Astrocyte (in vitro differentiated cells and primary cell): ENCODE results near the gene HBS1L. TPM values are rescaled to one million over a fixed set of nuclear protein-coding genes. Genes with fewer than 3 reads are reported as not detected.

Experiments used
- DNase-seq: peaks from one replicate; pipeline ENCODE4 v3.0.0-alpha.2; 2010; ENCODE audit warnings: low read depth
- FAIRE-seq: peaks from 2 replicates; lab custom pipeline; 2011; peaks lifted over from hg19 to GRCh38; lab: Jason Lieb, UNC
- H2AFZ ChIP-seq: 2 replicates; pipeline ENCODE4 v1.6.0; 2012; ENCODE audit warnings: low read depth, low read length, inconsistent platforms
- H3K27ac ChIP-seq: 2 replicates; pipeline ENCODE4 v1.5.1; 2011; ENCODE audit warnings: low read depth, low read length, inconsistent platforms
- H3K27me3 ChIP-seq: 2 replicates; pipeline ENCODE4 v1.6.0; 2011; ENCODE audit warnings: low read length, inconsistent platforms; ENCODE audit not compliant: insufficient read depth
- H3K36me3 ChIP-seq: 2 replicates; pipeline ENCODE4 v1.5.1; 2011; ENCODE audit warnings: low read length, inconsistent platforms; ENCODE audit not compliant: insufficient read depth
- H3K4me1 ChIP-seq: 2 replicates; pipeline ENCODE4 v1.5.1; 2011; ENCODE audit warnings: low read length, inconsistent platforms; ENCODE audit not compliant: insufficient read depth
- H3K4me2 ChIP-seq: 2 replicates; pipeline ENCODE4 v1.6.0; 2012; ENCODE audit warnings: low read length, inconsistent platforms
- H3K4me3 ChIP-seq: 2 replicates; pipeline ENCODE4 v1.5.1; 2011; ENCODE audit warnings: low read depth, mild to moderate bottlenecking, low read length, inconsistent platforms; ENCODE audit not compliant: insufficient read depth
- H3K79me2 ChIP-seq: 2 replicates; pipeline ENCODE4 v1.6.0; 2012; ENCODE audit warnings: mild to moderate bottlenecking, low read length, inconsistent platforms; ENCODE audit not compliant: insufficient read depth
- H3K9ac ChIP-seq: 2 replicates; pipeline ENCODE4 v1.6.0; 2012; ENCODE audit warnings: mild to moderate bottlenecking, low read length, inconsistent platforms
- H3K9me3 ChIP-seq: 2 replicates; pipeline ENCODE4 v1.5.1; 2012; ENCODE audit warnings: low read depth, mild to moderate bottlenecking, low read length, inconsistent platforms; ENCODE audit not compliant: insufficient read depth
- H4K20me1 ChIP-seq: 2 replicates; pipeline ENCODE4 v1.6.0; 2012; ENCODE audit warnings: low read length, inconsistent platforms; ENCODE audit not compliant: insufficient read depth
- H3K27ac Mint-ChIP-seq: one replicate; pipeline ENCODE4 v1.8.0; 2021; ENCODE audit warnings: mild to moderate bottlenecking, mixed read lengths; ENCODE audit not compliant: unreplicated experiment
- H3K27me3 Mint-ChIP-seq: one replicate; pipeline ENCODE4 v1.8.0; 2021; ENCODE audit warnings: low read depth, mixed read lengths; ENCODE audit not compliant: unreplicated experiment
- H3K36me3 Mint-ChIP-seq: one replicate; pipeline ENCODE4 v1.8.0; 2021; ENCODE audit warnings: low read depth, mixed read lengths; ENCODE audit not compliant: unreplicated experiment
- H3K4me1 Mint-ChIP-seq: one replicate; pipeline ENCODE4 v1.8.0; 2021; ENCODE audit warnings: low read depth, mixed read lengths; ENCODE audit not compliant: unreplicated experiment
- H3K4me3 Mint-ChIP-seq: one replicate; pipeline ENCODE4 v1.8.0; 2021; ENCODE audit warnings: mild to moderate bottlenecking, moderate library complexity, mixed read lengths; ENCODE audit not compliant: unreplicated experiment
- H3K9me3 Mint-ChIP-seq: one replicate; pipeline ENCODE4 v1.8.0; 2021; ENCODE audit warnings: mild to moderate bottlenecking, mixed read lengths; ENCODE audit not compliant: unreplicated experiment
- CTCF ChIP-seq: IDR thresholded peaks from 2 replicates; pipeline ENCODE4 v1.5.1; 2011; ENCODE audit warnings: low read depth, mild to moderate bottlenecking, inconsistent platforms, low read length, moderate library complexity; ENCODE audit not compliant: insufficient read depth
- EZH2 ChIP-seq: IDR thresholded peaks from 2 replicates; pipeline ENCODE4 v1.6.1; 2012; ENCODE audit warnings: mild to moderate bottlenecking, low read length, inconsistent platforms; ENCODE audit not compliant: insufficient read depth
- total RNA-seq: library from RNA; stranded (reverse); gene quantifications from 2 replicates; pipeline ENCODE4 v1.2.1, GENCODE V29; 2021

HBS1L gene
- total RNA-seq, 1 donor from 2014 or later: 87.8 TPM

GRCh38 chr6:135021310-135022049, 33.1 kb downstream of the HBS1L start:
- Histone ChIP-seq H3K4me2 (no peak overlapping the region), H3K9me3 (no peaks in the 10 kb centered on the region), H3K9ac (no peak overlapping the region), H2AFZ (no peak overlapping the region), H3K27ac (no peak overlapping the region), H3K36me3 (no peaks in the 10 kb centered on the region), H3K4me1 (no peaks in the 10 kb centered on the region), H3K4me3 (no peak overlapping the region), H3K27me3 (no peaks in the 10 kb centered on the region), H4K20me1 (peaks cover 4% of the 10 kb centered on the region), H3K79me2 (peaks cover 24% of the 10 kb centered on the region)
- Mint-ChIP-seq H3K4me3 (no peak overlapping the region), H3K27ac (no peak overlapping the region), H3K4me1 (no peaks in the 10 kb centered on the region), H3K9me3 (no peaks in the 10 kb centered on the region), H3K36me3 (no peaks in the 10 kb centered on the region), H3K27me3 (no peaks in the 10 kb centered on the region)
- no peak for DNase-seq
- FAIRE-seq: no peak
- TF ChIP-seq EZH2 (no peak), CTCF (no peak)

GRCh38 chr6:135018941-135019340, 35.7 kb downstream of the HBS1L start:
- DNase-seq (no peak), FAIRE-seq (no peak)
- Histone ChIP-seq H3K27ac (no peak overlapping the region), H3K9ac (no peak overlapping the region), H3K4me2 (no peak overlapping the region), H3K27me3 (no peaks in the 10 kb centered on the region), H3K36me3 (no peaks in the 10 kb centered on the region), H2AFZ (no peak overlapping the region), H3K4me3 (no peak overlapping the region), H3K4me1 (no peaks in the 10 kb centered on the region), H3K9me3 (no peaks in the 10 kb centered on the region), H3K79me2 (peaks cover 12% of the 10 kb centered on the region), H4K20me1 (peaks cover 4% of the 10 kb centered on the region)
- Mint-ChIP-seq H3K4me1 (peaks cover 4% of the 10 kb centered on the region), H3K9me3 (no peaks in the 10 kb centered on the region), H3K27ac (no peak overlapping the region), H3K27me3 (no peaks in the 10 kb centered on the region), H3K36me3 (no peaks in the 10 kb centered on the region), H3K4me3 (no peak overlapping the region)
- no peak for TF ChIP-seq EZH2
- TF ChIP-seq CTCF: no peak

GRCh38 chr6:135018052-135018451, 36.6 kb downstream of the HBS1L start:
- Histone ChIP-seq H3K27me3 (no peaks in the 10 kb centered on the region), H4K20me1 (peaks cover 8% of the 10 kb centered on the region), H3K36me3 (no peaks in the 10 kb centered on the region), H3K4me1 (no peaks in the 10 kb centered on the region), H3K79me2 (peaks cover 14% of the 10 kb centered on the region), H3K9me3 (no peaks in the 10 kb centered on the region), H3K9ac (no peak overlapping the region), H3K4me3 (no peak overlapping the region), H3K4me2 (no peak overlapping the region), H2AFZ (no peak overlapping the region), H3K27ac (no peak overlapping the region)
- FAIRE-seq (no peak), DNase-seq (no peak)
- TF ChIP-seq EZH2 (no peak), CTCF (no peak)
- Mint-ChIP-seq H3K36me3 (no peaks in the 10 kb centered on the region), H3K9me3 (no peaks in the 10 kb centered on the region), H3K4me3 (no peak overlapping the region), H3K27me3 (no peaks in the 10 kb centered on the region), H3K27ac (no peak overlapping the region), H3K4me1 (peaks cover 10% of the 10 kb centered on the region)
